22Rv1 (cell line): ENCODE results near the gene TRMT112.

Source experiments
- ZFX ChIP-seq: fragments of 450-650 bp; IDR thresholded peaks from 2 replicates; pipeline ENCODE4 v1.6.1; 2017; ENCODE audit warnings: antibody characterized with exemption, borderline replicate concordance
- TF ChIP-seq, protein P1 (sequence below): fragments of 450-650 bp; IDR thresholded peaks from 2 replicates; pipeline ENCODE4 v1.5.1; 2017; ENCODE audit warnings: mild to moderate bottlenecking

DNA sequence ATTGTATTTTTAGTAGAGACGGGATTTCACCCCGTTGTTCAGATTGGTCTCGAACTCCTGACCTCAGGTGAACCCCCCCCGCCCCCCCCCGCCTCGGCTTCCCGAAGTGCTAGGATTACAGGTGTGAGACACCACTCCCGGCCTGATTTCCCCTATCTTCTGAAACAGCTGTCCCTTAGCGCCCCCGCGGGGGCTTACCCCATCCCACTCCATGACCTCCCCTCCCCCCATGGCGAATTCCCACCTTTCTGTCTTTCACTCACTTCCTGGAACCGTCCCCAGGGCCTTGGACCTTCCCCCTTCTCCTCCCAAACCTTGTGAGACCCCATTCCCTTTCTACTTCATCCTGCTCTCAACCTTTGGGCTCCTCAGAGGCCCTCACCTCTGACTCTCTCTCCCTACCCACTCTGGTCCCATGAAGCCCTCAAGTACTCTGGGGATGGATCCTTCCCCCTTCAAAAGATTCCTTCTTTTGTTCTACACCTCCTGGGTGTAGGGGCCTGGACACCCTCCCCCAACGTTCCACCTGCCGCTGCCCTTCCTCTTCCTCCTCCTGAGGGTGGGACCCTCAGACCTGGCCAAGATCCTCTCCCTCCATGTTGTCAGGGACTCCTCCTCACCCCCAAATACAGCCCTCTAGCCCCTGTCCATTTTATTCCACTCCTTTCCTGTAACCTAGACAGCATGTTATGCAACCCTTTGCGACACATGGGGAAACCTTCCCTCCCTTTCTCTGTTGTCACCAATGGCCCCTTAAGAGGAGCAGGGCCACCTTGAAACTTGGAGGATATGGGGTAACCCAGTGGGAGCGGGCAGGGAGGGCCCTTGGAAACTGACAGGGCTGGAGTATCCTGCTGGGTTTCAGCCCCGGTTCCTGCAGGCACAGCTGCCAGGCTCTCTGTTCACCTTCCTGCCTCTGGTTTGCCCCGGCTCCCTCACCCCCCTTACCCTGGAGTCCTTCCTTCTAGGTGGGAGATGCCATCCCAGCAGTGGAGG is 1.7 kb upstream of the TRMT112 start:
- TF ChIP-seq, protein P1, sequence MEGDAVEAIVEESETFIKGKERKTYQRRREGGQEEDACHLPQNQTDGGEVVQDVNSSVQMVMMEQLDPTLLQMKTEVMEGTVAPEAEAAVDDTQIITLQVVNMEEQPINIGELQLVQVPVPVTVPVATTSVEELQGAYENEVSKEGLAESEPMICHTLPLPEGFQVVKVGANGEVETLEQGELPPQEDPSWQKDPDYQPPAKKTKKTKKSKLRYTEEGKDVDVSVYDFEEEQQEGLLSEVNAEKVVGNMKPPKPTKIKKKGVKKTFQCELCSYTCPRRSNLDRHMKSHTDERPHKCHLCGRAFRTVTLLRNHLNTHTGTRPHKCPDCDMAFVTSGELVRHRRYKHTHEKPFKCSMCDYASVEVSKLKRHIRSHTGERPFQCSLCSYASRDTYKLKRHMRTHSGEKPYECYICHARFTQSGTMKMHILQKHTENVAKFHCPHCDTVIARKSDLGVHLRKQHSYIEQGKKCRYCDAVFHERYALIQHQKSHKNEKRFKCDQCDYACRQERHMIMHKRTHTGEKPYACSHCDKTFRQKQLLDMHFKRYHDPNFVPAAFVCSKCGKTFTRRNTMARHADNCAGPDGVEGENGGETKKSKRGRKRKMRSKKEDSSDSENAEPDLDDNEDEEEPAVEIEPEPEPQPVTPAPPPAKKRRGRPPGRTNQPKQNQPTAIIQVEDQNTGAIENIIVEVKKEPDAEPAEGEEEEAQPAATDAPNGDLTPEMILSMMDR = no peak
- TF ChIP-seq ZFX = no peak
